ENCODE data around the gene MRPS12. TPM values are rescaled to one million over a fixed set of nuclear protein-coding genes. Genes with fewer than 3 reads are reported as not detected.

Gene MRPS12
- total and polyA plus RNA-seq, 2 of the 13 experiments (the other 11 are each of a cell fraction or from before 2014, with no cell fraction given) = 27.5 to 54.8 TPM

GRCh38 chr19:38964738-38965137 lies 34.0 kb downstream of the MRPS12 start:
- BruUV-seq (replicated peaks) = no TSS peak
- Histone ChIP-seq H3K4me2 (ENCODE audit: low read depth, low read length) (no peak overlapping the region), H3K79me2 (ENCODE audit: insufficient read depth, low read length) (peaks cover 19% of the 10 kb centered on the region), H3K36me3 (replicated peaks in 1 of 2; ENCODE audit: control insufficient read depth in 1 of 2, insufficient read depth in 2 of 2, low read length in 2 of 2) (peaks cover 3 to 27% of the 10 kb centered on the region in 2 experiments; a peak in 4 of 5 replicates), H3K9me3 (ENCODE audit: low read length) (no peaks in the 10 kb centered on the region), H3K9ac (ENCODE audit: insufficient read depth, low read depth, low read length) (no peak overlapping the region), H3K4me1 (ENCODE audit: insufficient read depth, low read length) (peaks cover 49% of the 10 kb centered on the region), H3K4me3 (replicated peaks in 1 of 3; ENCODE audit: insufficient read depth in 1 of 3, low read depth in 2 of 3, low read length in 3 of 3) (no peak overlapping the region), H2AFZ (ENCODE audit: low read length) (no peak overlapping the region), H3K27me3 (ENCODE audit: control insufficient read depth in 1 of 2, insufficient read depth in 2 of 2, low read length in 2 of 2) (no peaks in the 10 kb centered on the region), H3K27ac (ENCODE audit: extremely low read length, insufficient read depth, low read length) (no peak overlapping the region), H4K20me1 (ENCODE audit: insufficient read depth, low read length) (0 out of 2 replicates have a peak, but pooled peaks cover 9% of the 10 kb centered on the region)
- peak; percentile 18 for FAIRE-seq
- POLR2A ChIA-PET = no interaction called here
- peak; percentile 57 for DNase-seq (ENCODE audit: low spot score)
- in situ Hi-C loops (cut with HindIII; ENCODE audit: extremely low pct_ligation_motif_present, low pct_unique_long_range_greater_than_20kb) = no loop called here
- CTCF ChIA-PET (ENCODE audit: low intra/inter-chr PET ratio, low total read pairs) = no interaction called here
- WGBS (ENCODE audit: low lambda C conversion rate) = 65% methylated on average over 2 of the region's 2 CpGs
- ATAC-seq = peak; percentile 62
- intact Hi-C loops (cut with micrococcal nuclease; ENCODE audit: unreplicated experiment) = loop anchor here (5.0 to 10.0 kb wide), 3 partner anchors 73 to 353 kb away; no protein-coding TSS in a partner anchor
- TF ChIP-seq ZNF556 (CRISPR knock-in tag; IDR thresholded peaks at IDR 0.05; ENCODE audit: borderline replicate concordance) = no peak
- TF ChIP-seq ZNF770 (CRISPR knock-in tag; IDR thresholded peaks at IDR 0.05) = 0 out of 2 replicates have a peak, but pooled peaks have one; percentile 3
- TF ChIP-seq TBX2 (CRISPR knock-in tag; IDR thresholded peaks at IDR 0.05; ENCODE audit: borderline replicate concordance) = peak; percentile 26; the same call in 1 of the 2 replicates
- no peak for TF ChIP-seq TP53 (CRISPR knock-in tag; conservative IDR thresholded peaks at IDR 0.05)
- no peak for TF ChIP-seq MLX (CRISPR knock-in tag; IDR thresholded peaks at IDR 0.05)
- no peak for TF ChIP-seq ZBTB34 (CRISPR knock-in tag; IDR thresholded peaks at IDR 0.05)
- no peak for TF ChIP-seq POLR2G (IDR thresholded peaks at IDR 0.05; ENCODE audit: low read depth, low read length)
- TF ChIP-seq KLF12 (CRISPR knock-in tag; IDR thresholded peaks at IDR 0.05; ENCODE audit: borderline replicate concordance) = no peak
- peak; percentile 33 for TF ChIP-seq SAP130 (CRISPR knock-in tag; IDR thresholded peaks at IDR 0.05; ENCODE audit: low read depth)
- peak; percentile 31 for TF ChIP-seq TEAD3 (CRISPR knock-in tag; optimal IDR thresholded peaks at IDR 0.05; ENCODE audit: borderline replicate concordance)
